Endothelial cell of hepatic sinusoid (primary cell): ENCODE data around the gene STK35.

Source experiments
- in situ Hi-C: cut with HindIII; loops from 2 replicates; pipeline ENCODE4 v1.10.0; 2017; ENCODE audit warnings: low sequenced_read_pairs

STK35 gene

GRCh38 chr20:2133318-2134183, 31.9 kb downstream of the STK35 start:
- in situ Hi-C loops = no loop called here

DNA sequence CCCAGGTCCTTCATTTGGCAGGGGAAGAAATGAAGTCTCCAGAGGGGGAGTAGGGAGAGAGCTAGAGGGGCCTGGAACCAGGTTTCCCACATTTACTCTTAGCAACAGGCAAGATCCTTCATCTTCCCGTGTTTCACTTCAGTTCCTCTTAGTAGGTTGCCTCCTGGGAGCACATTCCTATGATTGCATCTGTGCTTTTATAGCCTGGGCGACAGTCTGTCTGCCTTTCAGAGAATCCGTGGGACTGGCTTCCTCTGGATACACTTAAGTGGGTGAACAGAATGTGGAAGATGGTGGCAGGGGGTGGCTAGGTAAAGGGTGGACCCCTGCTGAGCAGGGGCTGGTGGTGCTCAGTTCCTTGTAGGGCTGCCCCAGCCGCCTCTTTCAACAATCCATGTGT, 33.4 kb downstream of the STK35 start:
- in situ Hi-C loops = no loop called here

- in situ Hi-C loops = no loop called here
Observed at GRCh38 chr20:2136275-2136674, 34.6 kb downstream of the STK35 start.

- in situ Hi-C loops = no loop called here
Observed at GRCh38 chr20:2137552-2138201, 36.0 kb downstream of the STK35 start.

GRCh38 chr20:2138396-2138795, 36.8 kb downstream of the STK35 start:
- in situ Hi-C loops = no loop called here

DNA sequence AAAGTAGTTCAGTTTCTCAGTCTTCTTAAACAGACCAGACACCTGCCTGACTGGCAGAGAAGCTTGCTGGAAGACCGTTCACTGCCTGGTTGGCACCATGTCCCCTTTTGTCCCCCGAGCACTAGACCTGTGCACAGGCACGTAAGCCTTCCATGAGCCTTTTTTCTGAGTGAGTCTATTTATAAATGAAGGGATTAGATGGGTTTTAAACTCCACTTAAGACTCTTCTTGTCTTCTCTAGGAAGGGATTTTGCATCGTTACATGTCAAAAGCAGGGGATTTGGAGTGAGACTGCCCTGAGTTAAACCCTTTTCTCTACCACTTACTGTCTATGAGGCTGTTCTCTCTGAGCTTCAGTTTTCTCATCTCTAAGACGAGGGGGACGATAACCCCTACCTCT, 37.6 kb downstream of the STK35 start:
- in situ Hi-C loops = no loop called here

GRCh38 chr20:2139736-2140135, 38.1 kb downstream of the STK35 start:
- in situ Hi-C loops = loop anchor here (10.0 kb wide), 1 partner anchor 165 kb away; no protein-coding TSS in a partner anchor

DNA sequence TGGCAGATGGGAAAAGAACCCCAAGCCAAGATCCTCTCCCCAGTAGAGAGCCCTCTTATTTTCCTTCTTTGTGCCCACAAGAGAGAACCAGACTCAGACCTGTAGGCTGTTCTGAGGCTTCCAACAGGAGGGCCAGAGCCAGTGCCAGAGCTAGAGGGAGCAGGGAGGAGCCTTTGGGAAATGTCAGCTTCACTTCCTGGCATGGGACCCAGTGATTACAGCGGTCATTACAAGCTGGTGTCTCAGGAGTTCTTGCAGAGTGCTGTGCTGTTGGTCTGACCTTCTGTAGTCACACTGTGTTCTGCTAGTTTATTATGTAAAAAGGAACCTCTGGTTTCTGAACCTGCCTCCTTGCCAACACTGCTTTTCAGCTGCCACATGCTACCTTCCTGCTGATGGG, 38.9 kb downstream of the STK35 start:
- in situ Hi-C loops = loop anchor here (10.0 kb wide), 1 partner anchor 166 kb away; no protein-coding TSS in a partner anchor

DNA sequence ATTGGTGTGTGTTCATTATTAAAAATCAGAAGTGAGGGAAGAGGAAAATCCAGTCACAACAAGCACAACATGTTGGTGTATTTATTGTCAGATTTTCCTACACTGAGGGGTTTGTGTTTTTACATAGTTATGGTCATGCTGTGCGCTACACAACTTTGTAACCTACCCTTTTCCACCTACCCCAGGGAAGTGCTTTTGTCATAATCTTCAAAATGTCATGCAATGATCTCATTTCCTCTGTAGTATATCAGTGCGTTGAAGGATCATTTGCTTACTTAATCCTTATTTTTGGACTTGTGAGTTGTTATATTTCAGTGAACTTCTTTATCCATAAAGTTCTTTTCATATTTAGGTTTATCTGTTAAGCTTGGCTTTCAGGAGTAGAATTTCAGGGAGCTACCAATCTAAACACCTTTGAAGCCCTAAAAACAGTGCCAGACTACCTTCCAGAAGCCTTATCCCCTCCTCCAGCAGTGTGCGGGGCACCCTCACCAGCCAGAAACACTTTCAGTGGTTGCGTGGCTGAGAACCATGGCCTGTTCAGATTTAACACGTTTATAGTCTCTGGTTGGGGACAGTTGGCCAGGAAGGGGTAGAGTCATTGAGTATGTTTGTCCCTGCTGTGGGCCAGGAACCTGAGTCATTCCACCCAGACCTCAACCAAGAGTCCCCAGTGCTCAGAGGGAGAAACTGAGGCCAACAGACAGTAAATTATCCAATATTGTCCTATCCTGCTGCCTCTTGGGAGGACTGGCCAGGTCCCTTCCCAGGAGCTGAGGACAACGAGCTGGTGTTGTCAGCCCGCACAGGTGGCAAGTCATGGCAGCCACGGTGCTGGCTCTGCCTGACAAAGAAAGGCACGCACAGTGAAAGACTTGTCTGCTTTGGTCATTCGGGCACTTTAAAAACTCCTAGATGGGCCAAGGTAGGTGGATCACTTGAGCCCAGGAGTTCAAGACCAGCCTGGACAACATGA, 40.3 kb downstream of the STK35 start:
- in situ Hi-C loops = loop anchor here (10.0 kb wide), 1 partner anchor 167 kb away; no protein-coding TSS in a partner anchor

GRCh38 chr20:2142649-2143048, 41.0 kb downstream of the STK35 start:
- in situ Hi-C loops = loop anchor here (10.0 kb wide), 1 partner anchor 168 kb away; no protein-coding TSS in a partner anchor

GRCh38 chr20:2143594-2143993, 42.0 kb downstream of the STK35 start:
- in situ Hi-C loops = loop anchor here (10.0 kb wide), 1 partner anchor 169 kb away; no protein-coding TSS in a partner anchor

DNA sequence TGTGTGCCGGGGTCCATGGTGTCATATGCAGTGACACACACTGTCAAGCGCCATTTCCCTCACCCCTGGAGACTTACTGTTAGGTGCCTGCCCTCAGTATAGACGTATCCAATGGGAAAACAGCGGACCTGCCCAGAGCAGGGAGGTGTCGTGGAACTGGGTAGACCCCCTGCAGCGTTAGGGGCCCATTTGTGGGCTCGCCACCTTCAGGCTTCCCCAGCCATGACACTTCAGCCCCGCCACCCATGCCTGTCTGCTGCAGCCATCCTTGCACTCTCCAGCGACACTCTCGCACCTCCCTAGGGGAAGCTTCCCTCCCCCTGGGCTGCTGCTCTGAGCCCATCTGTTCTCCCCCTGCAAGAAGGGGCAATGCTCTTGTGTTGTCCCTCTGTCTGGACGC, 43.2 kb downstream of the STK35 start:
- in situ Hi-C loops = loop anchor here (10.0 kb wide), 1 partner anchor 170 kb away; no protein-coding TSS in a partner anchor

- in situ Hi-C loops = loop anchor here (10.0 kb wide), 1 partner anchor 171 kb away; no protein-coding TSS in a partner anchor
Observed at GRCh38 chr20:2145376-2145775, 43.7 kb downstream of the STK35 start.

DNA sequence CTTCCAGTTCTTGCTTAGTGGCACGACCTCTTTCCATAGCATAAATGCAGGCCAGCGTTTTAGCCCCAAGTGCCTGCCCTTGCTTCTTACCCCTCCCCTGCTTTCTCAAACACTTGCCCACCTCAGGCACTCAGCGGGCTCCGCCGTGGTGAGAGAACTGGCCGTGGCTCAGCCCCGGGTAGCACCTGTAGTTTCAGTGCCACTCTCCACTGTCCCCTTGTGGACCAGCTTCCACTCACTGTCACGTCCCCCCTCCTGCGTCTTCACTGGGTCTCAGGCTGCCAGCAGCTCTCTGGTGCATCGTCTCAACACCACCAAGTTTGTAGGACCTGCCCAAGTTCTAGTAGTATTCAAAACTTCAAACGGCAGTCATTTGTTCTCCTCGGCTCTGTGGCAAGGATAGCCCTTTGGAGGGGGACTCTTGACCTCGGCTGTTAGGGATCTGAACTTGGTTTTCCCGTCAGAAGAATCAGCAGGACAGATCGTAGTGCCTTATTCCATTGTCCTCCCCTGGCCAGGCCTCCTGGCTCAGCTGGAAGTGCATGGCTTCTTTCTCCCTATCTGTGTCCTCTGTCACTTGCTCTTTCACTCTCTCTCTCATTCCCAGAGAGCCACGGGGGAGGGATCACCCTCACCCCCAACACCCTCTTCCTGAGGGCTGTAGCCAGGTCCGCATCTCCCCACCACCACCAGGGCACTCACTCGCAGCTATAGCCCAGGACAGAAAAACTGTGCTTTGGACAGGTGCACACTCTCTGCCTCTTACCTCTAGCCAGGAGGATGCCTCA, 44.6 kb downstream of the STK35 start:
- in situ Hi-C loops = loop anchor here (10.0 kb wide), 1 partner anchor 171 kb away; no protein-coding TSS in a partner anchor

DNA sequence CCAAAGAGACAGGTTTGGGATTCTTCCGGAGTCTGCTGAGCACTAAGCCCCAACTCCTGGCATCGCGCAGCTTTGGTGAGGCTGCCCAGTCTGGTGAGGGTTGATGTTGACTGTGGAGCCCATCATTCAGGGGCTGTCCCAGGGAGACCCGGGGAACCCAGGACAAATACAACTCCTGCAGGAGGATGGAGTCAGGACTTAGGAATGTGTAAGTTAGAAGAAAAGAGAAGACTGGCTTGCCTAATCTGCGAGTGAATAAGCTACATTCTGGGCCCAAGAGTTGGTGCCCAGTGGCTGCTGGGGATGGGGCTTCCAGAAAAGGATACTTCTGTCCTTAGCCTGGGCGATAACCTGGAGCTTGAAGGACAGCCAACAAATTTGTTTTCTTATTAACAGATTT, 47.9 kb downstream of the STK35 start:
- in situ Hi-C loops = loop anchor here (10.0 kb wide), 1 partner anchor 175 kb away; no protein-coding TSS in a partner anchor

- in situ Hi-C loops = no loop called here
Observed at GRCh38 chr20:2150660-2151059, 49.0 kb downstream of the STK35 start.

DNA sequence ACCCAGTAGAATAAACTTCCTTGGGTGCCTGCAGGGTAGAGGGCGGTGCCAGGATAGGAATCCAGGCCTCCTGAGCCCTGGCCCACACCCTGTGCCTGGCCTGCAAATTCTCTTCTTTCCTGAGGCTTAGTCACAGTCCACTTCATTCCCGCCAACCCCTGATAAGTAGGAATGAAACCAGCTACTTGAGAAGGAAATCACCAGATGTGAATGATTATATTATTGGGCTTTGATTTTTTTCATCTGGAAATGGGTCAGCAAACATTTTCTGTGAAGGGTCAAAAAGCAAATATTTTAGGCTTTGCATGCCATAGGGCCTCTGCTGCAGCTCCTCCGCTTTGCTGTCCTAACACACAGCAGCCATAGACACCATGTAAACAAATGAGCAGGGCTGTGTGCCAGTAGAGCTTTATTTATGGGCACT, 50.2 kb downstream of the STK35 start:
- in situ Hi-C loops = no loop called here

GRCh38 chr20:2152317-2152716, 50.7 kb downstream of the STK35 start:
- in situ Hi-C loops = no loop called here

DNA sequence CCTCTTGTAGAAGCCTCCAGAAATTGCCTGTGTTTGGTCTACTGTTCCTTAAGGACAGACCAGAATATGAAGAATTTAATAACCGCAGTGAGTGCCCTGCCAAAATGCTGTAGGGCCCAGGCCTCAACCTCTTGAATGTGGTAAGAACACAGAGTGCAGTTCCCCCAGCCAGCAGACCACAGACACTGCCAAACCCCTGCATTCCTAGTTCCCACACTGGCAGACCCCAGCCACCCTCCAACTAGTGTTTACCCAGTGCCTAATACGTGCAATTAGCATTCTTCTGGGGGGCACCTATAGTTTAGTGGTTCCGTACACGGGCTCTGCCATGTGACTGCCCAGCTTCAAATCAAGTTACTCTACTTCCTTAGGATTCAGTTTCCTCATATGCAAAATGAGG, 51.7 kb downstream of the STK35 start:
- in situ Hi-C loops = no loop called here

DNA sequence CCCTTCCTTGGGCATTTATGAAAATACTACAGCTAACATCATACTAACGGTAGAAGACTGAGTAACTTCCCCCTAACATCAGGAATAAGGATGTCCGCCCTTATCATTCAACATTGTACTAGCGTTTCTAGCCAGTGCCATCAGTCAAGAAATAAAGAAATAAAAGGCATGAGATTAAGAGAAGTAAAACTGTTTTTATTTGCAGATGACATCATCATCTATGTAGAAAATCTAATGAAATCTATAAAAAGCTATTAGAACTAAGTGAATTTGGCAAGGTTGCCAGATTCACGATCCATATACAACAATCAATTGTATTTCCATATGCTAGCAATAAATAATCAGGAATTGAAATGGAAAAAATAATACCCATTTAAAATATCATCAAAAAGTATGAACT, 54.6 kb downstream of the STK35 start:
- in situ Hi-C loops = no loop called here
